Heart right ventricle (tissue), 16 donors: ENCODE results near the gene RDH5. TPM values are rescaled to one million over a fixed set of nuclear protein-coding genes. Genes with fewer than 3 reads are reported as not detected.
A peak's percentile ranks its signal among the peaks of the same experiment; 100 is the strongest.

Experiments
- ATAC-seq, 8 donors: fragments of 200-7000 bp; cut with Tn5 transposase; one replicate each; pipeline ENCODE4 v1.9.1; 2020; ENCODE audit warnings: mild to moderate bottlenecking in 8 of 8, moderate library complexity in 8 of 8, moderate number of reproducible peaks in 1 of 8
- DNase-seq, 2 donors: peaks; one replicate each; pipeline ENCODE4 v3.0.0-alpha.2; 2020
- H3K27ac ChIP-seq, 10 donors: fragments of 200-600 bp; sonication (generic) in 2 of 10; one replicate each; pipeline versions ENCODE4 v1.5.0 to v1.8.0; 2020 to 2022; ENCODE audit warnings: mild to moderate bottlenecking in 3 of 10
- H3K27me3 ChIP-seq, 7 donors: fragments of 200-600 bp; one replicate each; pipeline ENCODE4 v1.8.0; 2021 to 2022; ENCODE audit warnings: mild to moderate bottlenecking in 2 of 7
- H3K36me3 ChIP-seq, 9 donors: fragments of 200-600 bp; sonication (generic) in 1 of 9; one replicate each; pipeline versions ENCODE4 v1.5.0 to v1.8.0; 2020 to 2022; ENCODE audit warnings: mild to moderate bottlenecking in 2 of 9
- H3K4me1 ChIP-seq, 9 donors: fragments of 200-600 bp; sonication (generic) in 1 of 9; one replicate each; pipeline versions ENCODE4 v1.5.0 to v1.8.0; 2020 to 2022; ENCODE audit warnings: mild to moderate bottlenecking in 4 of 9
- H3K4me3 ChIP-seq, 10 donors: fragments of 200-600 bp; sonication (generic) in 2 of 10; one replicate each; pipeline versions ENCODE4 v1.5.0 to v1.8.0; 2020 to 2022; ENCODE audit warnings: mild to moderate bottlenecking in 7 of 10, moderate library complexity in 2 of 10
- H3K9me3 ChIP-seq, 11 donors: fragments of 200-600 bp in 10 of 11; sonication (generic) in 2 of 11; one replicate each; pipeline versions ENCODE4 v1.5.0 to v1.8.0; 2013 to 2022; ENCODE audit warnings: mild to moderate bottlenecking in 2 of 11, control low read depth in 1 of 11, moderate library complexity in 1 of 11
- WGBS, 2 donors: extraction: QIAGEN DNeasy Blood & Tissue Kit; methylation state at CpG; one replicate each; pipeline ENCODE4 v1.1.7; 2013; ENCODE audit warnings: inconsistent platforms in 1 of 2; 5-methylcytosine and 5-hydroxymethylcytosine counted together
- intact Hi-C, 10 donors: fragments of 100-400 bp; cut with DNase I; formaldehyde crosslinking; loops; one replicate each; pipeline versions ENCODE4 v1.11.1 to v1.14.2; 2022
- polyA plus RNA-seq, 2 donors: library from polyadenylated mRNA; stranded (reverse); fragments of 200-250 nt; gene quantifications; one replicate each; pipeline ENCODE4 v1.2.3, GENCODE V29; 2013
- total RNA-seq, 10 donors: library from RNA; stranded (reverse); fragmentation: NEBNext Ultra II Directional in 3 of 10; extraction: Animal tissue kit (Norgen Biotek cat#: 25700) in 3 of 10; gene quantifications; one replicate each; pipeline versions ENCODE4 v1.2.1 to v1.2.4, GENCODE V29; 2021 to 2023
- TF ChIP-seq, protein P1 (sequence below), 9 donors: fragments of 200-600 bp; sonication (generic) in 2 of 9; IDR thresholded peaks; one replicate each; pipeline versions ENCODE4 v1.5.0 to v1.8.0; 2021 to 2022; ENCODE audit warnings: antibody characterized with exemption in 9 of 9, mild to moderate bottlenecking in 5 of 9, moderate library complexity in 1 of 9
- donor health status: Arrhythmogenic right ventricular cardiomyopathy.
- donor health status: ischemic (EF 13 %, LVEDD 7.1; RV severe dilation, severe dysfunction).
- donor health status: healthy with polysubstance abuse.
- donor health status: DM: no; HTN: yes; CAD: no.
- donor health status: DM: no; HTN: no; CAD: no.
- donor health status: ischemic (EF 25% LVEDD 6.9; RV normal size, moderate dysfunction).
- donor health status: ischemic (EF 25% LVEDD 5.7; RV mildly dilated, moderate dysfunction).
- donor health status: healthy.
- donor health status: DM: yes; HTN: yes; CAD: no.
- donor health status: Ischemic cardiomyopathy.
- donor health status: ischemic (EF 35%, LVEDD 5.7; RV mildly dilated, moderate dysfunction).
- donor health status: nonischemic (EF 11% LVEDD 7.7; RV severe dilation, severe dysfunction).
- donor health status: DM: yes; HTN: yes; CAD: no.
- donor health status: PGD.
- donor health status: ischemic (EF 29% LVEDD 5.4; RV normal size, mild dysfunction).
- donor health status: nonischemic (EF 23%, LVEDD 6.1; RV moderate dilation, normal function).

The RDH5 gene
- total and polyA plus RNA-seq, 12 donors = 4.9 to 54.5 (median 15.2) TPM

- peaks cover 30 to 90% (median 74%) of the 10 kb centered on the region in 9 donors for H3K4me1 ChIP-seq
- H3K9me3 ChIP-seq = no peaks in the 10 kb centered on the region
- no peaks in the 10 kb centered on the region for H3K27me3 ChIP-seq
- TF ChIP-seq, protein P1, sequence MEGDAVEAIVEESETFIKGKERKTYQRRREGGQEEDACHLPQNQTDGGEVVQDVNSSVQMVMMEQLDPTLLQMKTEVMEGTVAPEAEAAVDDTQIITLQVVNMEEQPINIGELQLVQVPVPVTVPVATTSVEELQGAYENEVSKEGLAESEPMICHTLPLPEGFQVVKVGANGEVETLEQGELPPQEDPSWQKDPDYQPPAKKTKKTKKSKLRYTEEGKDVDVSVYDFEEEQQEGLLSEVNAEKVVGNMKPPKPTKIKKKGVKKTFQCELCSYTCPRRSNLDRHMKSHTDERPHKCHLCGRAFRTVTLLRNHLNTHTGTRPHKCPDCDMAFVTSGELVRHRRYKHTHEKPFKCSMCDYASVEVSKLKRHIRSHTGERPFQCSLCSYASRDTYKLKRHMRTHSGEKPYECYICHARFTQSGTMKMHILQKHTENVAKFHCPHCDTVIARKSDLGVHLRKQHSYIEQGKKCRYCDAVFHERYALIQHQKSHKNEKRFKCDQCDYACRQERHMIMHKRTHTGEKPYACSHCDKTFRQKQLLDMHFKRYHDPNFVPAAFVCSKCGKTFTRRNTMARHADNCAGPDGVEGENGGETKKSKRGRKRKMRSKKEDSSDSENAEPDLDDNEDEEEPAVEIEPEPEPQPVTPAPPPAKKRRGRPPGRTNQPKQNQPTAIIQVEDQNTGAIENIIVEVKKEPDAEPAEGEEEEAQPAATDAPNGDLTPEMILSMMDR (IDR thresholded peaks at IDR 0.05) = no peak
- WGBS, 2 donors = 39 to 40% methylated on average over 8 of the region's 8 CpGs
- DNase-seq (no peak), ATAC-seq (no peak)
- H3K36me3 ChIP-seq = peaks cover 0 to 29% (median 0%) of the 10 kb centered on the region in 9 donors
- H3K27ac ChIP-seq = peak overlapping the region; percentile 82 to 97 (median 92)
- H3K4me3 ChIP-seq = peak overlapping the region in 9 of 10 donors; percentile 44 to 80 (median 70)
- intact Hi-C loops = no loop called here
Measured at GRCh38 chr12:55717011-55718007, 2.9 kb upstream of the RDH5 start.

DNA sequence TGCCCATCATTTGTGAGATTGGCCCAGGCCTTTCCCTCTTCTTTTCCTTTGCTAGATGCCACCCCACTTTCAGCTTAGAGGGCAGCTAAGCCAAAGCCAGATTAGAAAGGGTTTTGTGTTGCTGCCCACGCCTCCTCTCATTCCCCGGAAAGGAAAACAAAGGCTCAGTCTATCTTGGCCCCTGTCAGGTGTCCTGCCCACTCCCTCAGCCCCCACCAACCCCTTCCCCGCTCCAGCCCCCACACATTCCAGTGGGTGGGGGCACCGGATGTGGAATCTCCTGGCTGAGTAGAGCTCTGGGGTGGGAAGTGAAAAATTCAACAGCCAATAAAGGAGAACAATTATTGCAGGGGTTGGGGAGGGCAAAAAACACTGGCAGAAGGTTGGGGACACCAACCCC is 2.2 kb upstream of the RDH5 start:
- TF ChIP-seq, protein P1 (IDR thresholded peaks at IDR 0.05) = no peak
- DNase-seq (no peak), ATAC-seq (no peak)
- intact Hi-C loops = no loop called here
- H3K4me1 ChIP-seq = peaks cover 30 to 85% (median 76%) of the 10 kb centered on the region in 9 donors
- WGBS, 2 donors = 19 to 26% methylated on average over 4 of the region's 4 CpGs
- H3K9me3 ChIP-seq = no peaks in the 10 kb centered on the region
- no peaks in the 10 kb centered on the region for H3K27me3 ChIP-seq
- H3K36me3 ChIP-seq = peaks cover 0 to 36% (median 0%) of the 10 kb centered on the region in 9 donors
- peak overlapping the region in 9 of 10 donors; percentile 89 to 97 (median 93) for H3K27ac ChIP-seq
- H3K4me3 ChIP-seq = peak overlapping the region in 1 of 10 donors; percentile 70

DNA sequence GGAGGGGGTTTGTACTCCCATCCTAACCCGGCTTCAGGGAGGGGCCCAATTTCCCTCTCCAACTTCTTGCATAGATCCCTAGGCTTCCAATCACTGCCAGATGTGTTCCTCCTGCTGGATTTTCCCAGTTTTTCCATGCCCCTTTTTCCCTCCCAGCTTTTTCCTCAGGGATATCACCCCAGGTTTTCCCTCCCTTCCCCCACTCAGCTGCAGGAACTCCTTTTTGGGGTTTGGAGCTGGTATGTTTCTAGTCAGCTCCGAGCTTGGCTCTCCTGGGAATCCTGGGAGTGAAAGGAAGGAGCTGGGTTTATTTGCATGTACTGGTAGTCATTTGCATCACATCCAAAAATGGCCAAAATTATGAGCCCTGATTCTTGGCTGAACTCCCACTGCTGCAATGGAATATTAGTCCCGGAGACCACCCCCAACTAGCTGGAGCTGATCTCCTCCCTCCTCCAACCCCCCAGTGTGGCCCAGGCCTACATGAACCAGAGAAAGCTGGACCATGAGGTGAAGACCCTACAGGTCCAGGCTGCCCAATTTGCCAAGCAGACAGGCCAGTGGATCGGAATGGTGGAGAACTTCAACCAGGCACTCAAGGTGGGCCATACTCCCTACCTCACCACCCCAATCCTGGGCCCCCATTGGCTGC is 1.4 kb upstream of the RDH5 start:
- TF ChIP-seq, protein P1 (IDR thresholded peaks at IDR 0.05) = no peak
- Histone ChIP-seq H3K4me3 (peak overlapping the region in 1 of 10 donors; percentile 70), H3K9me3 (no peaks in the 10 kb centered on the region), H3K27me3 (no peaks in the 10 kb centered on the region), H3K27ac (peak overlapping the region in 9 of 10 donors; percentile 89 to 97 (median 93)), H3K4me1 (peaks cover 33 to 85% (median 74%) of the 10 kb centered on the region in 9 donors), H3K36me3 (peaks cover 0 to 43% (median under 1%) of the 10 kb centered on the region in 9 donors)
- DNase-seq (no peak), ATAC-seq (no peak)
- WGBS, 2 donors = 48 to 61% methylated on average over 4 of the region's 4 CpGs
- intact Hi-C loops = no loop called here

- TF ChIP-seq, protein P1 (IDR thresholded peaks at IDR 0.05) = no peak
- Histone ChIP-seq H3K27me3 (no peaks in the 10 kb centered on the region), H3K36me3 (peaks cover 0 to 49% (median 6%) of the 10 kb centered on the region in 9 donors), H3K4me3 (no peak overlapping the region), H3K9me3 (no peaks in the 10 kb centered on the region), H3K27ac (peak overlapping the region in 9 of 10 donors; percentile 89 to 97 (median 93)), H3K4me1 (peaks cover 37 to 87% (median 78%) of the 10 kb centered on the region in 9 donors)
- ATAC-seq (no peak), DNase-seq (no peak)
- intact Hi-C loops = no loop called here
- 72 to 76% methylated on average over 7 of the region's 7 CpGs for WGBS, 2 donors
Measured at GRCh38 chr12:55719371-55719770, 822 bp upstream of the RDH5 start.
